HG02885 (cell line): ENCODE results near the gene SUSD4.

Experiments used
- ATAC-seq: cut with Tn5 transposase; IDR thresholded peaks from one replicate; pipeline ENCODE4 v1.9.1; 2021; ENCODE audit warnings: mild to moderate bottlenecking; ENCODE audit not compliant: unreplicated experiment, poor library complexity

Gene SUSD4

DNA sequence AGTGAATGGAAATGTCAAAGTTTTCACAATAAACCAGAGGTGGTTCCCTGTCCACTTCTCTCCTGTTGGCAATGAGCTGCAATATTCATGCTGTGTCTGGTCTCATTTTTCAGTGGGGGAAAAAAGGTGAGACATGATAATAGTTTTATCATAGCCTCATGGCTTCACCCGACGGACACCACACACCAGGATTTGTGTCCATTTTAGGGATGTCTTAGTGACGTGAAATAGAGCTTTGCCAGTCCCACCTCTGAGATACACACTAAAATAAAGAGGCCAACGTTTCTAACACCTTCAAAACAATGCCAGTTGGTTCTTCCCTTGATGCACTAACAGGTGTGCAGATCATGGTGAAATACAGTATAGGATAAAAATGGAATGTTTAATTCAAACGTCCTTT is 129.4 kb downstream of the SUSD4 start:
- no peak for ATAC-seq

GRCh38 chr1:223234170-223234514 is 129.8 kb downstream of the SUSD4 start:
- ATAC-seq = no peak

DNA sequence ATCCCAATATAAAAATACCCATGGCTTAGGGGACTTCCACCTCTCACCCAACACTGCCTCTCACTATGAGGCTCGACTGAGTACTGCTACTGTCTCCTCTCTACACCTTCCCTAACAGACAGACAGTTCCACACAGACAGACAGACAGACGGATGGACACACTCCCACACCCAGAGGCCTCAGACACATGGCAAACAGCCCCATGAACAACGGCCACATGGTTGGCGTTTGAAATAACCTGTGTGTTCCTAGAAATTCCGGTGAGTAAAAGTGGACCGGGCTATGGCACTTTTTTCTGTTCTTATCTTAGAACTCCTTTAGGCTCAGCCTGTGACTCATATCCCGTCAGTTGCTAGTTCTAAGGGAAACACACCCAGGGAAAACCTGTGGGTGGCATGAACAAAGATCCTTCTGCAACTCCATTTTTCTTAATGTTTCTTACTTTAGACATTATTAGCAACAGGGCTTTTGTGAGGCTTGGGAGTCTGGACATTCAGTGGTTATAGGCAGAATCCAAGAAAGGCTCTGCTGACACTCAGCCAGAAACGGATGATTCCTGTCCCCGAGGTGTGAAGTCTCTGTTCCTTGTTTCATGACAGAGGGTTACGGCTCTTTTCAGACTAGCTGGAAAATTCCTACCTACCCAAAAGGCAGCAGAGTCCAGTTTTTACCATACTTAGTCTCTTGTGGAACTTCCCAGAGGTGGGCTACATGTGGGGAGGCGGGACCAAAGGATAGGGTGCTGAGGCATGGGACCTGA is 130.4 kb downstream of the SUSD4 start:
- ATAC-seq = no peak

DNA sequence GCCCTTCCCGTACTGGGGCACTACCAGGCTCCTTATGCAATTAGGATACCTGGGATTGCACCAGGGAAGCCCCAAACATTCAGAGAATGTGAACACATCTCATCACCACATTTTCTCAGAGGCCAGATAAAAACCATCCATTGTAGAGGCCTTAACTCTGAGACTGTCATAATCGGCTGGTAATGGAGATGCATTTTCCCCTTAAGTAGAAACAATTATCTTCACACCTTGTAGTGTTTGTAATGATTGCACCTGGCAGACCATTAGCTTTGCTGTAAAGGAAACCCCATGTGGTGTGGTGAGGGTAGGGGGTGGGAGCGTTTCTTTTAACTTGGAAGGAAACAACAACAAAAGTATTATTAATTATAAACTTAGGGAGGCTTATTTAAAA is 131.0 kb downstream of the SUSD4 start:
- no peak for ATAC-seq

DNA sequence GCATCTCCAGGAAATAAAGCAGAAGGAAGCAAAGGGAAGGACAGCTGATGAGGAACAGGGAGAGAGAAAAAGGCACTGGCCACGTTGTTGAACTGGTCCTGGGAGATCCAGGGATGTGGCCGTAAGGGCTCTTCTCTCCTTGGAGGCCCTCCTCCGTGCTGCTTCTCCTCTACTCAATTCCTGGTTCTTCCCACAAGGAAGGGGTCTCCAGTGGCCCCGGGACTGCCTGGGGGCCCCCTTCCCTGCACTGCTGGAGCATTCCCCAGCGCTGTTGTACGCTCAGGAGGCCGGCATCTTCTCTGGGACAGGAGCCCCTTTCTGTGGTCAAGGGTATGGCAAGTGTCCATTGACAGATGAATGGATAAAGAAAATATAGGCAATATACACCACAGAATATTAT is 132.4 kb downstream of the SUSD4 start:
- no peak for ATAC-seq

DNA sequence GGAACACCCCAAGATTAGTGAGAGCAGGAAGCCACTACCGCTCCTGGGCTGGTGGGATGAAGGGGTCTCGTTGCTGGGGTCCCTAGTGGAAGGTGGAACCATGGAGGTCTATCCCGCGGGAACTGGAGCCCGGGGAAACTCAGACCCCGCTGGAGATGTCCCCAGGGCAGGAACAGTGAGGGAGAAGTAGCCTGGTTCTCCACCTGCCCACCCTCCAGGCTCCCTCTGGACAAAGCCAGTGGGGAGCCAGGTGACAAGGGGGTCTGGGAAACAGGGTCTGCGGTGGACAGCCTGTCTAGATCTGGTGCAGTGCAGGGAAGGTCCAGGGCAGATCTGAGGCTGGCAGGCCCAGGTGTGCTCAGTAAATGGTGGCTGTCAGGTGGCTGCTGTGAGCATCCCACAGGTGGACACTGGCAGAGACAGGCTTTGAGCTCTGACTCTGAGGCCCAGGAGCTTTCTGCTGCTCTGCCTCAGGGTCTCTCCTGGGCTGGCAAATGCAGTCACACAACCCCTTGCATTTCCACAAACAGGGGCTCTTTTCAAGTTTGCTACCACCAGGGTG is 132.9 kb downstream of the SUSD4 start:
- no peak for ATAC-seq

- no peak for ATAC-seq
Observed at GRCh38 chr1:223230161-223230881, 133.7 kb downstream of the SUSD4 start.

DNA sequence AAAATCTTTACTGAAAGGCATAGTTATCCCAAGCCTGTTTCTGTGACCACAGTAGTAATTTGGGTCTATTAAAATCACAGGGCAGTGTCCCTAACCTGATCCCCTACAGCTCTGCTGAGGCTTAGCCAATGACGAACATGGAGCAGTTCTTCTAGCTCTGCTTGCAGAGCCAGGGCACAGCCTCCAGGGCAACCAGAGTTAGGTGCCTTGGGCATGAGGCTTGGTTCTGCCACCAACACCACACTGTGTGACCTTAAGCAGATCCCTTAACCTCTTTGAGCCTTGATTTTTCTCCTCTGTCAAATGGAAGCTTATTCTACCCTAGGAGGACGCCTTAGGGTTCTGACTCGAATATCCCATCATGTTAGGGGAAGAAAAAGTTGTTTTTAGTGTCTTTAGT is 134.2 kb downstream of the SUSD4 start:
- ATAC-seq = no peak

GRCh38 chr1:223228931-223229528 is 134.9 kb downstream of the SUSD4 start:
- no peak for ATAC-seq

- no peak for ATAC-seq
Observed at GRCh38 chr1:223228201-223228600, 135.8 kb downstream of the SUSD4 start.

DNA sequence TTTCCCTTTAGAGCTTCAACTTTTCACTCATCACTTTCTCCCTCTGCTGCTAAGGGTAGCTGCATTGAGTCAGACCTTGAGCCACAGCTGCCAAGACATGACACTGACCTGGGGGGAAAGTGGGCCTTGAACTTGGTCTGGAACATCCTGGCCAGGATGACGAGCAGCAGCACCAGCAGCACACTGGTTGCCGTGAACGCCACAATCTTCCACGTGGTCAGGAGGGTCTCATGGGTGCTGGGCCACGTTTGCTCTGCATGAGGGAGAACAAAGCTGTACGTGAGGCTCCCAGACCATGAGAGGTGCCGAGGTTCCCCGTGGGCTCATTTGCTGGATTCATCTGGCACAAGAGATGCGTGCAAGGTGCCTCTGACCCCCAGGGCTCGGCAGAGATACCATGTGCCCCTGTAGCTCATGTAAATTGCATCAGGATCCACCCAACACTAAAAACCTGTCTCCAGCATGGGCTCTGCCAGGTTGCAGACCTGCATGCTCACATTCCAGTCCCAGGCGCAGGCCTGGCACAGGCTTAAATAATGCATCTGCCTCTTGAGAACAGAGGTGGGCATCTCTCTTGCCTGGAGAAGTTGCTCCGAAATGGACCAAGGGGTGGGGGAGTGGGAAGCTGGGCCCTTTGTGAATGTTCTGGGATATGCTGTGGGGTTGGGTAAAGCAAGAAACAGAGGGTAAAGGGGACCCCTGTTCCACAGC is 136.3 kb downstream of the SUSD4 start:
- ATAC-seq = no peak

DNA sequence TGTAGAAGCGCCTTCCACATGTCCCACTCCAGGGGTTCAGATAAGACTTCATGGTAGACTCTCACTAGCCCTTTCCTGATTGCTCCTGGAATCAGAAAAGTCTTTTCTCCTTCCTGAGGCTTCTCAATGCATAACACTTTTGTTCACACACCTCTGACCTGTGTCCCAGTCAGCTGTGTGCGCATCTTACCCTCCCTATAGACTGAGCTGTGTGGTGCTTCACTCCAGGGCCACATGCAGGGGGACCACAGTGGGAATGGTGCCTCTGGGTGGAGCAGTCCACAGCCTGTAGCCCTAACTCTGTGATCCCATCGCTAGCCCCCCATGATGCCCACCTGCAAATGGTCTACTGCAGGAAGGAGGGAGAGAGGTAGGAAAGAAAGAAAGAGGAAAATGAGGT is 136.9 kb downstream of the SUSD4 start:
- ATAC-seq = no peak

- ATAC-seq = no peak
Observed at GRCh38 chr1:223226271-223226670, 137.7 kb downstream of the SUSD4 start.

DNA sequence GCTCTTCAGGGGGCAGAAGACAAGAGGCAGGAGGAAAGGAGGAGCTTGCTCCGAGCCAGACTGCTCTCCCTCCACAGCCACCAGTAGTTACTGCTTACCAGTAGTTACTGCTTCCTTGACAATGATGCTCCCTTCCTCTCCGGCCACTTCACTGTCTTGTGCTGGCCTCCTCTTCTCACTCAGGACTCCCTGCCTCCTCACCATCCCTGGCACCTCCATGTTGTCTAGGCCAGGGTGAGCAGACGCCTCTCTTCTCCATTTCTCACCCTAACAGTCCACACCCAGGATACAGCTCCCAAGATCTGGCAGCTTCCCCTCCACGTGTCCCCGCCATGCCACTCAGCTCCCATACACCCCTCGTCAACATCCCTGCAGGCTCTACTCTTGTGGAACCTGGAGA is 138.5 kb downstream of the SUSD4 start:
- ATAC-seq = no peak

GRCh38 chr1:223225061-223225460 is 138.9 kb downstream of the SUSD4 start:
- ATAC-seq = no peak

DNA sequence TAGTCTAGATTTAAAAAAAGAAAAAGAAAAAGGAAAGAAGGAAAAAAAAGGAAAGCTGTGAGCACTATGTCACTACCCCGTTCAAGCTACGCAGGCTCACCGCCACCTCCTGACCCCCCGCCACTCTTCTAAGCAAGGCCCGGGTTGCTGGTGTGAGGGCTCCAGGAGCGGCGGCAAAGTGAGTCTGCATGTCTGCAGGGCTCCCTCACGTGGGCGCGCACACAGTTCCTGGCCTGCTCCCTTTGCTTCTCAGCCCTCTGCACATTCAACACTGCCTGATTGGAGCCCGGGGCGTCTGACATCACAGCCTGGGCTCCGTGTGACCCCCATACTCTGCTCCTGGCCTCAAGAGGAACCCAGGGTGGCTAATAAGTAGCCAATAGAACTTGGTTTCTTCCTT is 139.5 kb downstream of the SUSD4 start:
- ATAC-seq = no peak

GRCh38 chr1:223223091-223223995 is 140.6 kb downstream of the SUSD4 start:
- no peak for ATAC-seq

- ATAC-seq = no peak
Observed at GRCh38 chr1:223222377-223222776, 141.6 kb downstream of the SUSD4 start.

DNA sequence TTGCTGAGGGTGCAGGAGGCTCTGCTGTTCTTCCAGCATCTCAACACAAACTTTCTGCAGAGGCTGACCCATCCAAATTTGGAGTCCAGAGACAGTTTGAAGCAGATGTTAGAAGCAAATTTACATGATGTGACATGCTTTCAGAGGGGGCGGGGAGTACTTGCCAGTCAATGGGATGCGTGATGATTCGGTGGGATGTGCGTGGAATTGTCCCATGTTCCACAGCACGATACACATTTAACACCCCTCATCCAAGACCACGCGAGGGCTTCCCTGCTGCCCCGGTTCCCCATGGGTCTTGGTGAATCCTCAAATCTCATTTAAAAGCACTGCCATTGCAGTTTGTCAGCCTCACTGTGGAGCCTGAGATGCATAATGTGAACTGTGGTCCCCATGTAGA is 142.3 kb downstream of the SUSD4 start:
- no peak for ATAC-seq
